Choroid plexus epithelial cell (primary cell): Measurements from ENCODE around the gene MAP4K4.

Experiments used
- DNase-seq: peaks from one replicate; pipeline ENCODE4 v3.0.0-alpha.2; 2010; ENCODE audit warnings: low read depth
- H3K4me3 ChIP-seq: 2 replicates; pipeline ENCODE4 v1.5.1; 2011; ENCODE audit warnings: low read depth, mild to moderate bottlenecking, control low read depth, low read length, moderate library complexity
- CTCF ChIP-seq: conservative IDR thresholded peaks from 2 replicates; pipeline ENCODE4 v1.5.1; 2011; ENCODE audit warnings: low read depth, mild to moderate bottlenecking, control low read depth, inconsistent platforms, low read length, moderate library complexity

MAP4K4 gene

DNA sequence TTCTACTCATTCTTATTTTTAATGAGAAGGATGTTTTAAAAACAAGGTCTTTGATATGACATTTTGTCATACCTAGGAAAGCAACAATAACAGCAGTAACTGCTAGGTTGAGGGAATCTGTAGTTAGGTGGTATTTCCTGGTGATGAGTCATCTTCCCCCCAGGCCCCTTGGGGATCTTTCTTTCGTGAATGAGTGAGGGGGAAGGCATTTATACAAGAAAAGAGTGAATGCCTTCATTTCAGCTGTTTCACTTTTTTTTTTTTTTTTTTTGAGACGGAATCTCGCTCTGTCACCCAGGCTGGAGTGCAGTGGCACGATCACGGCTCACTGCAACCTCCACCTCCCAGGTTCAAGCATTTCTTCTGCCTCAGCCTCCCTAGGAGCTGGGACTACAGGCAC, 108.6 kb downstream of the MAP4K4 start:
- TF ChIP-seq CTCF = no peak
- no peak overlapping the region for H3K4me3 ChIP-seq
- DNase-seq = peak; percentile 83

GRCh38 chr2:101806701-101807100, 109.2 kb downstream of the MAP4K4 start:
- H3K4me3 ChIP-seq = no peak overlapping the region
- TF ChIP-seq CTCF = no peak
- no peak for DNase-seq

DNA sequence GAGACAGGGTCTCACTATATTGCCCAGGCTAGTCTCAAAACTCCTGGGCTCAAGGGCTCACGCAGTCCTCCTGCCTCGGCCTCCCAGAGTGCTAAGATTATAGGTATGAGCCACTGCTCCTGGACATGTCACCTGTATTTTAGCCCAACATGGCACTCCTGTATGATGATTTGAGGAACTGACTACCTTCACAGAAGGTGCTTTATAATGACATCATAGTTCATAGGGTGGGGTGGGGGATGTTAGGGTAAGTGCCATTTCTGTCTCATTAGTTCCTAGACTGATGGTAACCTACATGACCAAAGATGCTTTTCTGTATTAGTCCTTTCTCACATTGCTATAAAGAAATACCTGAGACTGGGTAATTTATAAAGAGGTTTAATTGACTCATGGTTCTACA, 109.7 kb downstream of the MAP4K4 start:
- no peak overlapping the region for H3K4me3 ChIP-seq
- DNase-seq = no peak
- TF ChIP-seq CTCF = no peak

DNA sequence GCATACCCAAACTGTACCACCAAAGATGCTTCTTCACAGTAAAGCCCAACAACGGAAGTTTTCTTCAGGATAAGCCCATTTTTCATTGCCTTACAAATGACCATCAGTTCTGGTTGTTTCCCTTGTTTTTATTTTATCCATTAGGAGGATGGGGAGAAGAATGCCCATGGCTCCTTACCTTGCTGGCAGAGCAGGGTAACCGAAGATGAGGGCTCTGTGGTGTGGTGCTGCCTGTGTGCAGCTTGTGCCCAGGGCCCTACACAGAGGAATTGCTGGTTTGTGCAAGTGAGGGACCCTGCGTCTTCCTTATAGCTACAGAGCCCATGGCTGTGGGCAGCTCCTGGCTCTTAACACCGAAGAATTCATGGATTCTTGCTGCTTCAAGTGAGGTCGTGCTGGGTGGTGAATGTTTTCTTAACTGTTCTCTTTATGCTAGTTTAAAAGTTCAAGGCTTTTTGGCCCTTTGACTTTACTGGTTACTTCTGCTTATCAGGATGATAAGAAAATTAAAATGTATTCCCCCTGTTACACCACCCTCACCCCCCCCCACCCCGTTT, 110.6 kb downstream of the MAP4K4 start:
- TF ChIP-seq CTCF = no peak
- DNase-seq = no peak
- H3K4me3 ChIP-seq = no peak overlapping the region

DNA sequence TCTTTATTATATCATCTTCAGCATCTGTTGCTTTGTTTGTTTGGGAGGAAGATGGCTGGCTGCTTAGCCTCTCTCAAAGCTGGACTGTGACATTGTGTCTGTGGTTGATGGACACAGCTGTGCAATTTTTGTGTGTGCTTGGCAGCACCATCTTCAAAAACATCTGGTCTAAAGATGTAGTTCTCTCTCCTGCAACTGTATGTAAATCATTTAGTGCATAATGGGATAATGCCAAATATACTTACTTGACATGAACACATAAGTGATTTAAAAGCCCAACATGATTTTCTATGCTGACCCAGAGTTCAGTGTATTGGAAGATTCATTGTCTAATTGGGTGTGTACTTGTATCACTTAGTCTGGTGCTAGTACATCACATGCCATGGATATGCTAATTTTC, 112.2 kb downstream of the MAP4K4 start:
- no peak for TF ChIP-seq CTCF
- no peak overlapping the region for H3K4me3 ChIP-seq
- peak; percentile 59 for DNase-seq

- TF ChIP-seq CTCF = no peak
- H3K4me3 ChIP-seq = no peak overlapping the region
- no peak for DNase-seq
These were observed 113.9 kb downstream of the MAP4K4 start for GRCh38 chr2:101811226-101812015.

DNA sequence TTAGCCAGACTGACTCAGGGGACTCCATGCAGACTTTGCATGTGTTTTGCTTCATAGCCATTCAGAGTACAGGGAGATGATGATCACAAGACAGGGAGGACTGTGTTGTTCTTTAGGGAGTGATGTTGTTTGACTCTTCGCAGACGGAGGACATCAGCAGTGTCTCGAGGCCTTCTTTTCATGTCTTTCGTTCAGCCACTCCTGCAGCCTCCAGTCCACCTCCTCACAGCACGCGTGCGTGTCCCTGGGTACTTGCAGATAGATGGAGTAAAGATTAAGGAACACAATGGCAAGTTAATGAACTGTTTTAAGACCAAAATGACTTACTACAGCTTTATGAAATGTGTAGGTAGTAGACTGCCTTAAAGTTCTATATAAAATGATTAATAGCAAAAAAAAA, 114.7 kb downstream of the MAP4K4 start:
- H3K4me3 ChIP-seq = no peak overlapping the region
- DNase-seq = no peak
- no peak for TF ChIP-seq CTCF
